Loucy (cell line): Measurements from ENCODE around the gene GATB.

Experiments used
- H2AFZ ChIP-seq: fragments of 200-600 bp; sonication (generic); 2 replicates; pipeline ENCODE4 v1.6.0; 2016; ENCODE audit warnings: antibody characterized with exemption, mild to moderate bottlenecking, low read length, moderate library complexity
- H3F3A ChIP-seq: fragments of 200-600 bp; 2 replicates; pipeline ENCODE4 v1.6.0; 2016; ENCODE audit warnings: antibody characterized with exemption, low read depth, mild to moderate bottlenecking
- H3K27me3 ChIP-seq: fragments of 200-600 bp; sonication (generic); 2 replicates; pipeline ENCODE4 v1.6.1; 2014; ENCODE audit warnings: low read length, mild to moderate bottlenecking; ENCODE audit not compliant: insufficient read depth, poor library complexity, severe bottlenecking
- H3K36me3 ChIP-seq: fragments of 200-600 bp; sonication (generic); 2 replicates; pipeline ENCODE4 v1.6.1; 2016; ENCODE audit warnings: low read length; ENCODE audit not compliant: insufficient read depth
- H3K4me1 ChIP-seq: fragments of 200-600 bp; sonication (generic); 2 replicates; pipeline ENCODE4 v1.5.1; 2014; ENCODE audit warnings: low read length, mild to moderate bottlenecking; ENCODE audit not compliant: insufficient read depth, poor library complexity, severe bottlenecking
- H3K4me2 ChIP-seq: fragments of 200-600 bp; sonication (generic); 2 replicates; pipeline ENCODE4 v1.6.0; 2014; ENCODE audit warnings: antibody characterized with exemption, low read length, low read depth, mild to moderate bottlenecking; ENCODE audit not compliant: poor library complexity, severe bottlenecking
- H3K4me3 ChIP-seq: fragments of 200-600 bp; sonication (generic); 2 replicates; pipeline ENCODE4 v1.5.1; 2014; ENCODE audit warnings: low read length, mild to moderate bottlenecking, mixed read lengths; ENCODE audit not compliant: poor library complexity, severe bottlenecking
- H3K79me2 ChIP-seq: fragments of 200-600 bp; sonication (generic); 2 replicates; pipeline ENCODE4 v1.6.1; 2014; ENCODE audit warnings: low read length; ENCODE audit not compliant: insufficient read depth
- H3K9ac ChIP-seq: fragments of 200-600 bp; sonication (generic); 2 replicates; pipeline ENCODE4 v1.6.0; 2014; ENCODE audit warnings: mild to moderate bottlenecking, low read depth, low read length, moderate library complexity; ENCODE audit not compliant: poor library complexity, severe bottlenecking
- H3K9me2 ChIP-seq: fragments of 200-600 bp; sonication (generic); replicated peaks from 2 replicates; pipeline ENCODE4 v1.6.1; 2016; ENCODE audit warnings: low read depth, low read length, mixed read lengths
- H3K9me3 ChIP-seq: fragments of 200-600 bp; sonication (generic); 2 replicates; pipeline ENCODE4 v1.6.1; 2014; ENCODE audit warnings: mild to moderate bottlenecking, antibody characterized with exemption, low read length, low read depth; ENCODE audit not compliant: insufficient read depth
- H4K20me1 ChIP-seq: fragments of 200-600 bp; sonication (generic); 2 replicates; pipeline ENCODE4 v1.6.0; 2014; ENCODE audit warnings: antibody characterized with exemption, low read length, mild to moderate bottlenecking; ENCODE audit not compliant: insufficient read depth, poor library complexity, severe bottlenecking
- EZH2phosphoT487 ChIP-seq: fragments of 200-600 bp; IDR thresholded peaks from 2 replicates; pipeline ENCODE4 v1.6.1; 2018; ENCODE audit warnings: antibody characterized with exemption, mild to moderate bottlenecking, moderate library complexity, borderline replicate concordance
- TF ChIP-seq, protein P1 (sequence below): fragments of 200-600 bp; sonication (generic); conservative IDR thresholded peaks from 2 replicates; pipeline ENCODE4 v1.5.1; 2014; ENCODE audit warnings: mild to moderate bottlenecking, antibody characterized with exemption, low read length

Gene GATB

DNA sequence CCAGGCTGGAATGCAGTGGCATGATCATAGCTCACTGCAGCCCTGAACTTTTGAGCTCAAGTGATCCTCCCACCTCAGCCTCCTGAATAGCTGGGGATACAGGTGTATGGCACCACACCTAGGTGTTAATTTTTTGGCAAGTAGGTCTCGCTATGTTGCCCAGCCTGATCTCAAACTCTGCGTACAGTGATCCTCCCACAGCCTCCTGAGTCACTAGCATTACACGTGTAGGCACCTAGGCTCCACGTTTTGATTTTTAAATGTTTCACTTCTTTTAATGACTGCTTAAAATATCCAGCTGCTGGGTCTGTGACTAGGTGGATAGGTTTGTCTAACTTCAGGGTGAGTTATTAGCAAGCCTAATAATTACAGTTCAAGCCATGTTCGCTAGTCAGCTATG is 44.5 kb downstream of the GATB start:
- Histone ChIP-seq H3K79me2 (no peaks in the 10 kb centered on the region), H4K20me1 (no peaks in the 10 kb centered on the region)
- no peak for TF ChIP-seq EZH2phosphoT487
- TF ChIP-seq, protein P1, sequence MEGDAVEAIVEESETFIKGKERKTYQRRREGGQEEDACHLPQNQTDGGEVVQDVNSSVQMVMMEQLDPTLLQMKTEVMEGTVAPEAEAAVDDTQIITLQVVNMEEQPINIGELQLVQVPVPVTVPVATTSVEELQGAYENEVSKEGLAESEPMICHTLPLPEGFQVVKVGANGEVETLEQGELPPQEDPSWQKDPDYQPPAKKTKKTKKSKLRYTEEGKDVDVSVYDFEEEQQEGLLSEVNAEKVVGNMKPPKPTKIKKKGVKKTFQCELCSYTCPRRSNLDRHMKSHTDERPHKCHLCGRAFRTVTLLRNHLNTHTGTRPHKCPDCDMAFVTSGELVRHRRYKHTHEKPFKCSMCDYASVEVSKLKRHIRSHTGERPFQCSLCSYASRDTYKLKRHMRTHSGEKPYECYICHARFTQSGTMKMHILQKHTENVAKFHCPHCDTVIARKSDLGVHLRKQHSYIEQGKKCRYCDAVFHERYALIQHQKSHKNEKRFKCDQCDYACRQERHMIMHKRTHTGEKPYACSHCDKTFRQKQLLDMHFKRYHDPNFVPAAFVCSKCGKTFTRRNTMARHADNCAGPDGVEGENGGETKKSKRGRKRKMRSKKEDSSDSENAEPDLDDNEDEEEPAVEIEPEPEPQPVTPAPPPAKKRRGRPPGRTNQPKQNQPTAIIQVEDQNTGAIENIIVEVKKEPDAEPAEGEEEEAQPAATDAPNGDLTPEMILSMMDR = no peak

DNA sequence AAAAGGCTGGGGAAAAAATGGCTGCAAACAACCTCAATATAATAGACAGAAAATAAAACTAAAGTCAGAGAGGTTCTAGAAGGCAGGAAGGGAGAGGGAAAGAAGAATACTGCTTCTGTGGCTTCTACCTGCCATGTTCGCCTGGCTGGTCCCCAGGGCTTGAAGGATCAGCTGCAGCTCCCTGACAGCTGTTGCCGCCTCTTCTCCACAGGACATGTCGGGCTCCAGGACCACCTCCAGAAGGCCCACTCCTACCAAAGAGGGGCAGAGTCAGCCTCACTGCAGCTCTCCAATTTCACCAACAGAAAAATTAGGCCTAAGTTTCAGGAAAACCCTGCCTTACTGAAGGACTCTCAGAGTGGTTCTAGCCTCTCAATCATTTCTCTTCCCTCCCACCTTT is 44.9 kb downstream of the GATB start:
- Histone ChIP-seq H2AFZ (no peak overlapping the region), H3K9me2 (no peaks in the 10 kb centered on the region), H3K27me3 (no peaks in the 10 kb centered on the region), H3K9ac (no peak overlapping the region), H3K4me3 (no peak overlapping the region), H3K4me1 (no peaks in the 10 kb centered on the region), H4K20me1 (no peaks in the 10 kb centered on the region), H3K36me3 (no peaks in the 10 kb centered on the region), H3K79me2 (no peaks in the 10 kb centered on the region), H3K4me2 (no peak overlapping the region), H3K9me3 (no peaks in the 10 kb centered on the region), H3F3A (no peaks in the 10 kb centered on the region)
- TF ChIP-seq, protein P1 = no peak
- no peak for TF ChIP-seq EZH2phosphoT487

More for the DNA sequence above, 44.5 kb downstream of the GATB start:
- no peaks in the 10 kb centered on the region for H3K27me3 ChIP-seq
- no peaks in the 10 kb centered on the region for H3K4me1 ChIP-seq
- H2AFZ ChIP-seq = no peak overlapping the region
- no peaks in the 10 kb centered on the region for H3F3A ChIP-seq
- no peaks in the 10 kb centered on the region for H3K9me2 ChIP-seq
- H3K4me3 ChIP-seq = no peak overlapping the region
- no peaks in the 10 kb centered on the region for H3K9me3 ChIP-seq
- H3K9ac ChIP-seq = no peak overlapping the region
- H3K36me3 ChIP-seq = no peaks in the 10 kb centered on the region
- H3K4me2 ChIP-seq = no peak overlapping the region

DNA sequence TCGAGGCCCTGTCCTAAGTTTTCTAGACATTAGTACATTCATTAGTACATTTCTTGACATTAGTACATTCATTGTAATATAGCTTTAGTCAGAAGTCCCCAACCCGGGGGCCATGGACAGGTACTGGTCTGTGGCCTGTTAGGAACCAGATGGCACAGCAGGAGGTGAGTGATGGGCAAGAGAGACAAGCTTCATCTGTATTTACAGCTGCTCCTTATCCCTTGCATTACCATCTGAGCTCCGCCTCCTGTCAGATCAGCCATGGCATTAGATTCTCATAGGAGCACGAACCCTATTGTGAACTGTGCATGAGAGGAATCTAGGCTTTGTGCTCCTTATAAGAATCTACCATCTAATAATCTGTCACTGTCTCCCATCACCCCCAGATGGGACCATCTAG is 48.0 kb downstream of the GATB start:
- Histone ChIP-seq H3K79me2 (no peaks in the 10 kb centered on the region), H4K20me1 (no peaks in the 10 kb centered on the region), H3K36me3 (peaks cover under 1% of the 10 kb centered on the region; the same call in 1 of the 2 replicates), H3K27me3 (no peaks in the 10 kb centered on the region), H3K4me1 (no peaks in the 10 kb centered on the region), H3K9me2 (no peaks in the 10 kb centered on the region), H3K9me3 (no peaks in the 10 kb centered on the region), H3F3A (no peaks in the 10 kb centered on the region), H2AFZ (no peak overlapping the region), H3K9ac (no peak overlapping the region), H3K4me3 (no peak overlapping the region), H3K4me2 (no peak overlapping the region)
- TF ChIP-seq EZH2phosphoT487 = no peak
- TF ChIP-seq, protein P1 = no peak
